Epidermal melanocyte (primary cell): Measurements from ENCODE around the gene EFCAB9.
A peak's percentile ranks its signal among the peaks of the same experiment; 100 is the strongest.

ENCODE experiments used
- DNase-seq: peaks from one replicate; pipeline ENCODE4 v3.0.0; 2011; ENCODE audit warnings: low spot score; ENCODE audit not compliant: insufficient read length

The EFCAB9 gene

DNA sequence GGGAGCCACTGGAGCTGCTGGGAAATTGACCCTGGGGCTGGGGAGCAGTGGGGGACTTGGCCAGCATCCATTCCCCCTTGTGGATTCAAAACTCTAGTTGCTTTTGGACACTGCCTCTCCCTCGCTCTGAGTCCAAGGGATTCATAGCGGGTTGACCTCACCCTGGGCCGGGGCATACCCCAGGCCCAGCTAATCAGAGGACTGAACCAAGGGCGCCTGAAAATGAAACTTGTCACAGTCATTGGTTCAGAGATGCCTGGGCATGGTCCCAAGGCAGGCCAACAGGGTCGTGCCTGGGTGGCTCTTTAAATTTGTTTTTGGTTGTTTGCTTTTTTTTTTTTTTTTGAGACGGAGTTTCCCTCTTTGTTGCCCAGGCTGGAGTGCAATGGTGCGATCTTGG, 28.5 kb upstream of the EFCAB9 start:
- DNase-seq = no peak

DNA sequence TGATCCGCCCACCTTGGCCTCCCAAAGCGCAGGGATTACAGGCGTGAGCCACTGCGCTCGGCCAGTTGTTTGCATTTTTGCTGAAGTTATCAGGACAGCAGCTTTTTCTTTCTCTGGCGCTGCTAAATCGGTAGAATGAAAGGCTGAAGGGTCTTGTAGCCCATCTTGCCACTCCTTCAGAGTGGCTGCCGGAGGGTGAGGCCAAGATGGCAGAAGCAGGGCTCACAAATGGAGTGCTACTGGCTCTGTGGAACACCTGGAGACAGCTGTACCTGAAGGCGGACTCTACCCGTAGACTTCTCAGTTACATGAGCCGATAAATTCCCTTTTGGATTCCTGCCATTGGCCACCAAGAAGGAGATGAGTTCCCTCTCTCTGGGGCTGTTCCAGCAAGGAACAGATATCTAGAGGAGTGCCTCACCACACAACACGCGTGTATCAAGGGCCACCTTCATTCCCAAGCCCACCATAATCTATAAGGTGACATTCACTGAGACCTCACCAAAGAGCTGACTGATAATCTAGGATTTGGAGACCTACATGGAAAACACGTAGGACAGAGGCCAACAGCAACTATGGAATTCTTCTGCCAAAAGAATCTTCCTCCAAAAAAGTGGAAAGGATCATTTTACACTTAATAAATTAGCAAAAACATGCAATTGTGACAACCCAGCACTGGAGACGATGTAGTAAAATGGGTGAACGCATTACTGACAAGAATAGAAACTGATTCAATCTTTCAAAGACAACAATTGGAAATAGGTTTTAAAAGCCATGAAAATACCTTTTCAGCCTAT, 27.7 kb upstream of the EFCAB9 start:
- DNase-seq = no peak

GRCh38 chr5:172167895-172168294, 26.1 kb upstream of the EFCAB9 start:
- no peak for DNase-seq

- DNase-seq = no peak
Measured at GRCh38 chr5:172168311-172168710, 25.7 kb upstream of the EFCAB9 start.

- no peak for DNase-seq
Measured at GRCh38 chr5:172169216-172169615, 24.8 kb upstream of the EFCAB9 start.

- DNase-seq = no peak
Measured at GRCh38 chr5:172170251-172170701, 23.7 kb upstream of the EFCAB9 start.

- DNase-seq = no peak
Measured at GRCh38 chr5:172171118-172171517, 22.9 kb upstream of the EFCAB9 start.

GRCh38 chr5:172172912-172173563, 20.9 kb upstream of the EFCAB9 start:
- no peak for DNase-seq

- DNase-seq = no peak
Measured at GRCh38 chr5:172173564-172174153, 20.3 kb upstream of the EFCAB9 start.

DNA sequence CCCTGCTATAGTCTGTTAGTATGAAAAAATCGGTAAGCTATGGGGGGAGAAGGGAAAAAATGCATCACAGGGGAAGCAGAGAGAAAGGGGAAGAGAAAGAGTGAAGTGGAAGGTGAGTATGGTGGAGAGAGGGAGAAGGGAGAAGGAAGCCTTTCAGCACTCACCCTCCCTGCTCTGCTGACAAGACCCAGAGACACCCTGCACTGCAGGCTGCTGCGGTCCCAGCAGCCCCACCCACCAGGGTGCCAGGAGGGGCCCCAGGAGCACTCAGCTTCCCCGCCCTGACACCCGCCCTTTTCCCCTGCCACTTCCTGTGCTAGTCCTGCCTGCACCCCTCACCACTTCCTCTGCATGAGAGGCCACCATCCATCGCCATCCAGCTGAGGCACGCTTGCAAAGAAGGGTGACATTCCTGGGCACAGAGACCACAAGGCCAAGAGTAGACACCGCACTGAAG, 18.7 kb upstream of the EFCAB9 start:
- no peak for DNase-seq

- no peak for DNase-seq
Measured at GRCh38 chr5:172177176-172177575, 16.8 kb upstream of the EFCAB9 start.

DNA sequence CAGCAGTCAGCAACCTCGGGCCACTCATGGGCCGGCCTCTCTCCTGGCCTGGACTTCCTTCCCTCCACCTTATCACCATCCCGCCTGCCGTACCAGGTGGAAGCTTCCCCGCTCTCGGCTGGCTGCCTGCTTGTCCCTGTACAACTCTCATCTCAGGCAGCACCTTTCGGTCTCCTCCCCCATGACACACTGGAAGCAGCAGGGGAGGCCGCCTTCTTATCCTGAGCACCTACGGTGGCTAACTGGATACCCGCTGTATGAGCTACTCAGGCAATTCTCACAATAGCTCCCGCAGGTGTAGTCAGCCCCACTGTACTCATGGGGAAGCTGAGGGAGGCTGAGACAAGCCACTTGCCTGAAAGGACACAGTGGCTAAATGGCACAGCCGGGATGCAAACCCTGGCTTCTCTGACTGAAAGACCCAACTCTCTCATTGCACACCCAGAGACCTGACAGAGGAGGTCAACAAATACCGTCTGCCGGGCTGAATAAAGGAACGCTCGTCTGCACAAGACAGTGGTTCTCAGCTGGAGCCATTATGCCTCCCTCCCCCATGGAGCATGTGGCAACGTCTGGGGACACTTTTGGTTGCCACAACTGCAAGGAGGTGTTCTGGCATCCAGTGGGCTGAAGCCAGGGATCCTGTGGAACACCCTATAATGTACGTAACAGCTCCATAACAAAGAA, 15.5 kb upstream of the EFCAB9 start:
- DNase-seq = no peak

GRCh38 chr5:172178991-172179989, 14.7 kb upstream of the EFCAB9 start:
- DNase-seq = peak; percentile 54

- DNase-seq = no peak
Measured at GRCh38 chr5:172180936-172181335, 13.0 kb upstream of the EFCAB9 start.

GRCh38 chr5:172182291-172182690, 11.7 kb upstream of the EFCAB9 start:
- DNase-seq = no peak

- no peak for DNase-seq
Measured at GRCh38 chr5:172183881-172184280, 10.1 kb upstream of the EFCAB9 start.

DNA sequence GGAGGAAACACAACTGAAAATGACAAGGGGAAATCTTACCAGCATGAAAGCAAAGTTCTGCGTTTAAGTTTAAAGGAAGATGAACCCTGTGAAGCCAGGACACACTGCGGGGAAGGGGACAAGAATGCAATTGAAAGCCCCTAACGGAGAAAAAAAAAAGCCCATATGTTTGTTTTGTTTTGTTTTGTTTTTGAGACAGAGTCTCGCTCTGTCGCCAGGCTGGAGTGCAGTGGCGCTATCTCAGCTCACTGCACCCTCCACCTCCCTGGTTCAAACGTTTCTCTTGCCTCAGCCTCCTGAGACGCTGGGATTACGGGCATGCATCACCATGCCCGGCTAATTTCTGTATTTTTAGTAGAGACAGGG, 8.9 kb upstream of the EFCAB9 start:
- no peak for DNase-seq

- DNase-seq = no peak
Measured at GRCh38 chr5:172186114-172186695, 7.8 kb upstream of the EFCAB9 start.

- no peak for DNase-seq
Measured at GRCh38 chr5:172187118-172188032, 6.6 kb upstream of the EFCAB9 start.
